Measurements from ENCODE around the gene MAFF.

MAFF gene

DNA sequence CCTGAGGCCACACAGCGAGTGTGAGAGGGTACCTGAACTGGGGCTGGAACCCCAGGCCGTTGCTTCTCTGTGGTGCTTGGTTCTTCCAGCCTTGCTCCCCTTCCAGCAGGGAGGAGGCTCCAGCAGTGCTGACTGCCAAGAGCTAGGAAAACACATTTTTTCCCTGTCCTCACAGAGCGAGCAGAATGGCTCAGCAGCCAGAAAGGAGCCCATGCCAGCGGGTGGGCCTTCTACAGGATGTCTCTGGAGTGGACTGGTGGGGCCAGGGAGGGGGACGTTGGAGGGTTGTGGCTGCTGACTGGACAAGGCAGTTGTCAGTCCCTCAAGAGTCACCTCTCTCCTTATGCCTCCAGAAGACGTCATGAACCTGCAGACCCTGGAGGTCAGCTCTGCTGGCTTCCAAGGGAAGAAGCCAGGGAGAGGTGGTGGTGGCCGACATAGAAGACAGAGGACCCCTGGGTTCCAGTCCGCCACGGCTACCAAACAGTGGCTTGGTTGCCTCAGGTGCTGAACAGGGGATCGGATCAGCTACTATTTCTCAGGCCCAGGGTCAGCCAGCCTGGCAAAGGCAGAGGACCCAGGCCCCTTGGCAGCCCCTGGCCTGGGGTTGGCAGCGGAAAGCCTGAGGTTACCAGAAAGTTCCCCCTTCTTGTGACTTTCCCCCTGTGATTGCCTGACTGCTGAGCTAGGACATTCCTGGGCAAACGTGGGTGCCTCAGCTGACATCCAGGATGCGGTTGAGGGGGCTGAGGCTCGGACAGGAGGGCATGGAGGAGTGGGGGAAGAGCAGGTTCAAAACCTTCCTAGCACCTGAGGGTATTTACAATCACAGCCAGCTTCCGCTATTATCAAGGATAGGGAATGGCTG is 3.7 kb downstream of the MAFF start:
- DNase-seq: no peak

DNA sequence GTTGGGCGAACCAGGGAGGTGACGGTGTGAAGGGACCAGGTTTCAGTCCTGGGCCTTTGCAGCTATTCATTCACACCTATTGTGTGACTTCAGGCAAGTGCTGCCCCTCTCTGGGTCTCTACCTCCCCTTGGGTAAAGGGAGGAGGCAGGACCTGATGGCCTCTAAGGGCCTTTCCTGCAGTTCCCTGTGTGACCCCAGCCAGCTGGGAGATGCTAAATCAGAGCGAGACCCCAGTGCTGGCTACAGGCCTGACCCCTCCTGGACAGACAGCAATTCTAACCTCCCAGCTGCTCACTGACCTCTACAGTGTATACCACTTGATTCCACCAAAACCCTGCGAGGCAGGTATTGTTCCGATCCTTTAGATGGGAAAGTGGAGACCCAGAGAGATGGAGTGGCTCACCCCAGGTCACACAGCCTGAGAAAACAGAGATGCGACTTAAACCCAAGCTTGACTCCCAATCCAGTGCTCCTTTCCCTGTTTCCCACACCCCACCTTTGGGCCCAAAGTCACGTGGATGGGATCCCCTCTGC is 6.2 kb downstream of the MAFF start:
- no peak for DNase-seq

DNA sequence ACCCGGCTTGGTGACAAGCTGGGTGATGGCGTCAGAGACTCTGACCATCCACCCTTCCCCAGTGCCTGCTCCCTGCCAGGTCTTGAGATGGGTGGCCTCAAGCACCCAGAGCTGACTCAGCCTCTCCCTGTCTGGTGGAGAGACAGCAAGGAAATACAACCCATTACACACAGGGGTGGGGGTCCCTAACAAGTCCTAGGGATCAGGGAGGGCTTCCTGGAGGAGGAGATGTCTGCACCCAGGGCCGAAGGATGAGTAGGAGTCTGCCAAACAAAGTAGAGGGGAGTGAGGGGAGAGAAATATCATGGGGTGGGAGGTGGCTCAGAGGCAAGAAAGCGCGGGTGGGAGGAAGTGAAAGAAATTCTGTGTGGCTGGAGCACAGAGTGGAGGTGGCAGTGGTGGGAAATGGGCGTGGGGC is 6.8 kb downstream of the MAFF start:
- no peak for DNase-seq

DNA sequence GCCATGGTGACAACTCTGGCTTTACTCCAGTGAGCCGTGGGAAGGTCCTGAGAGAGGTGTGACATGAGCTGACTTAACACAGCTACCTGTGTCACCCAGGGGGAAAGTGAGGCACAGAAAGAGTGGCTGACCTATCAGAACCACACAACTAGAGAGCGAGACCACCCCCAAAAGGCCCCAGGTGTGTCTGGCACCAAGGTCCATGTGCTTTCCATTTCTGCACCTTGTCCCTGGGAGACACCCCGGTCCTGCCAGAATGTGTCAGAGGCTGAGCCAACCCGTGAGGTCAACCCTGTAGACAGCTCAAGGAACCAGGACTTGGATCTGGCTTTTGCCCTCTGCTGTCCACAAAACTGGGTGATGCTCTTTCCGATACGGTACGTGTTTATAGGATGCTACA is 9.8 kb downstream of the MAFF start:
- no peak for DNase-seq

DNA sequence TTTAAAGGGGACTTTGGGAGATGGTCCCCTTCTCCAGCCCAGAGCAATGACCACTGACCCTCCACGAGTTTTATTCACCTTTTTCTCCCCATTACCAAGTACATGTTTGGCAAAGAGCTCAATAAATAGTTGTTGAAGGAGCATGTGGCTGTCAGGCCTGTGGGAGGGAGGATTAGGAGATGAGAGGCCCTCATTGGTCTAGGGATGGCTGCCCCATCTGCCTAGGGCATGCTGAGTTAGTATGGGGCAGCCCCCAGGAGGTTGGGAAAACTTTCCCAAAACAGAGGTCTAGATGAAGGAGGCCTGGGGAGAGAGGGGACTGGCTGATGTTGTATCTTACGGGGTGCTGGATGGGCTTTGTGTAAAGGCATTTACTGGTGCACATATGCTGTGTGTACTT is 10.6 kb downstream of the MAFF start:
- DNase-seq: no peak

DNA sequence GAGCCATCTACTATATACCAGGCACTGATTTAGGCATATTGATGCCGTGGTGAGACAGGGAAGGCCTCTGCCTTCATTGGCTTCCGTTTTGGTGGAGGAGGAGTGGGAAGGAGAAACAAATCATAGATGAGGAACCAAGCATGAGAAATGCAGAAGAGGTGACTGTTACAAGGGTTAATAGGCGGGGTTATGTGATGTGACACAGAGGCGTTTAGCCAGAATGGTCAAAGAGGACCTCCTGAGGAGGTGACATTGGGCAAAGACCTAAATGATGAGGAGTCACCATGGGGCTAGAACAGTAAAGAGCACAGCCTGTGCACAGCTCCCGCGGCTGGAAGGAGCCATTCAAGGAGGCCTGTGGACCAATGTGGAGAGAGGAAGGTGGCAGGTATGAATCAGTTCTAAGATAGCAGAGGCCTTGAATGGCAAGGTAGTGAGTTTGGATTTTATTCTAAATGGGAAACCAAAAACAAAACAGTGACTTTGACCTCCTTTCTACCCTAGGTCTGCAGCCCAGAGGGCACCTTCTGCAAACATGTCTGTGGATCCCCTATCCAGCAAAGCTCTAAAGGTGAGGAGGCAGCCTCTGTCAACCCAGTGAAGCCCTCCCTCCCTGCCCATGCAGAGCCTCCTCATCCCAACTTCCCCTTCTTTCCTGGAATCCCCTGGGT is 11.7 kb downstream of the MAFF start:
- no peak for DNase-seq

DNA sequence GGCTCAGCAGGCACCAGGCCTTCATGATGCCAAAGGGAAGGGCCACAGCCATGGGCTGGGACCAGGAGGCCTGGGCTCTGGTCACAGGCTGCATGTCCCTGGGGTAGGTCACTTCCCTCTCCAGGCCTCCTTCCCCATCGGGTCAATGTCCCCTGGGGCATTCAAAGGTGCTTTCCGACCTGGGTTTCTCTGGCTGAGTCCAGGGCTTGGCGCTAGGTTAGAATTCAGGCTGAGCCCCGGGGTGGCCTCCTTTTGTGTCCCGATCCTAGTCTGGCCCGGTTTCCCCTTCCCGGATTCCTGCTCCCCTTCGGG is 12.2 kb downstream of the MAFF start:
- no peak for DNase-seq

DNA sequence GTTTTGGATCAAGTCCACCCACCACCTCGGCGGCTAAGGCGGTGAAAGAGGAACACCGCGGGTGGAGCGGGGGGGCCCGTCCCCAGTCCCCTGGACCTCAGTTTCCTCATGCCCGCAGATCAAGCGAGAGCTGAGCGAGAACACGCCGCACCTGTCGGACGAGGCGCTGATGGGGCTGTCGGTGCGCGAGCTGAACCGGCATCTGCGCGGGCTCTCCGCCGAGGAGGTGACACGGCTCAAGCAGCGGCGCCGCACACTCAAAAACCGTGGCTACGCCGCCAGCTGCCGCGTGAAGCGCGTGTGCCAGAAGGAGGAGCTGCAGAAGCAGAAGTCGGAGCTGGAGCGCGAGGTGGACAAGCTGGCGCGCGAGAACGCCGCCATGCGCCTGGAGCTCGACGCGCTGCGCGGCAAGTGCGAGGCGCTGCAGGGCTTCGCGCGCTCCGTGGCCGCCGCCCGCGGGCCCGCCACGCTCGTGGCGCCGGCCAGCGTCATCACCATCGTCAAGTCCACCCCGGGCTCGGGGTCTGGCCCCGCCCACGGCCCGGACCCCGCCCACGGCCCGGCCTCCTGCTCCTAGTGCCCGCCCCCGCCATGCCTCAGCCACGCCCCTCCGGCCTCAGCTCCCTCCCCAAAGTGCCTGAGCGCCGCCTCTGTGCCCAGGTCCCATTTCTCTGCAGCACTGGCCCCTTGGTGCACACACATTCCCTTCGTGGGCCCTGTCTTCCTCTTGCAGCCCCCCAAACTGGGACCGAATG is 12.7 kb downstream of the MAFF start:
- peak; percentile 68 for DNase-seq

DNA sequence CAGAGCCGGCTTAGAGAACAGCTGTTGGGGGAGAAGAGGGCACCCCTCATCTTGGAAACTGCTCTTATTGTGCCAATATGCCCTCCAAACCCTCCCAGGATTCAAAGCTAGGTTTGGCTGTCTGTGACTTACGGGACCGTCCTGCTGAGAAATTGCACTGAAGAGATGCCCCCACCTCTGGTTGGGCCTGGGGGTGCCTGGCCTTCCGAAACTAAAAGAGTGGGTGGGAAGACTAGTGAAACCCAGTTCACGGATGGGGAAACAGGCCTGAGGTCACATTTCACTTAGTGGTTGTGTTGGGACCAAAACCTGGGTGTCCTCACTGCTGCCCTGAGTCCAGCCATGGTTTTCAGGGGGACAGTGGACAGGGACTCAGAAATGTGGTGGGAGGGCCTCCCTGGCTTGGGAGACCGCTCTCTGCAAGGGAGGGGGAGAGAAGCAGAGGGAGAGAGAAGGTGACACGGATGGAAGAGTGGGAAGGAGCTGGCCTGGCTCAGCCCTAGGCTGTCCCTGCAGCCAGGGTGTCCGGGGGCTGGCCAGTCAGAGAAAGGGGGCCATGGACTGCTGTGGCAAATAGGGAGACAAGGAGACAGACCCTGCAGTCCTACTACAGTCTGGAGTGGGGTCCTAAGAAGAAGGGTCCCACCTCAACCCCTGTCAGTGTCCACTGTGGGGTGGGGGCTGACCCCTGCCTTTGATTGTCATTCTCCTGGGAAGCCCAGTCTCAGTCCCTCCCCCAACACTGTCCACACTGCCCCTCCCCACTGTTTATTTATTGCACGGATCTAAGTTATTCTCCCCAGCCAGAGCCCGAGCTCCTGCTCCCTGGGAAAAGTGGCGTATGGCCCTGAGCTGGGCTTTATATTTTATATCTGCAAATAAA is 13.6 kb downstream of the MAFF start:
- DNase-seq: no peak

DNA sequence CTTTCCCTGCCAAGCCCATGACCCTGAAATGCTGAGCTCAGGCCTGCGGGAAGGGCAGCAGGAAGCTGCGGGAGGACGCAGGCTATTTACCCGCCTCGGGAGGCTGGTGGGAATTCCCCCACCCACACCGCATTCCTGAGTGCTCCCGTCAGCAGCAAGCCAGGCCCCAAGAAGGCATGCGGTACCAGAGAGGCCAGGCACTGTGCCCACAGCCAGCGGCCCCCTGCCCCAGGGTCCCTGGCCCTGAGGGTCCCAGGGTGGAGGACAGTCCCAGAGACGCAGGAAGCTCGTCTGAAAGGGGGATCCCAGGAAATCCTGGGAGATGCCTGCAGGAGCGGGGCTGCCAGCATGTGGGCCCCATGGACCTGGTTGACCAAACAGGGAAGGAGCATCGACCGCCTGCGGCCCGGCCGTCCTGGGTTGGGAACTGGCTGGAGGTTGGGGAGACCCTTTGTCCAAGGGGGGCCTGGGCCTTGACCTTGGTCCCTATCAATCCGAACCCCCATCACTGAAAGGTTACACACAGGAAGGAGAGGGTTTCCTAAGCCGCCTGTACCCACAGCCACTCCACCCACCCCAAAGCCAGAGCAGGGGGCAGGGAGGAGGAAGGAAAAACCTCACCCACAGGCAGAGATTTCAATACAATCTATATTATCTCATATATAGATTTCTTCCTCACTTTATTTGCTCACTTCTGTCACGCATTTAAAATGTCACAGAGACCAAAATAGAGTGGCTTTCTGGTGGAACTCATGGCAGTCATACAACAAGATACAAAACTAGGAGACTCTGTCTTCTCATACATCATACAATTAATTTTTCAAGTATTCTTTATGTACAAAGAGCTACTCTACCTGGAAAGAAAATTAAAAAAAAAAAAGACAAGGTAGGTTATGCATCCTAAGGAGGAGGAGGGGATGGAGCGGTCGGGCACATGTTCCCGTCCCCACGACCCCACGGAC is 17.1 kb downstream of the MAFF start:
- peak; percentile 61 for DNase-seq

DNA sequence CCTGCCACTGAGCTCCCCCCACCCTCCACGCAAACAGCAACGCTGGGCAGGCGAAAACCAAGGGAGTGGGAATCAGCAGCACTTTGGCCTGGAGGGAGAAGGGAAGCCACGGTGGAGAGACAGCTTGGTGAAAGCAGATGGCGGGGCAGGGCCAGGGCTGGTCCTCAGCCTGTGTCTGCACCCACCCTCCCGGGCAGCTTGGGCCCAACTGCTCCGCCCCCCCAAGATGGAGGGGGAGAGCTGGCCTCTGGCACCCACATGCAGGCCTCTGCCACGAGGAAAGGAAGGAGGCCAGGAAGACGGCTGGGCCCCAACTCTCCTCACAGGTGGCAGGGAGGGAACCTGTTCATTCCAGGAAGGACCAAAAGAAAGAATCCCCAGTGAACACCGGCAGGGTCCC is 17.8 kb downstream of the MAFF start:
- DNase-seq: no peak

DNA sequence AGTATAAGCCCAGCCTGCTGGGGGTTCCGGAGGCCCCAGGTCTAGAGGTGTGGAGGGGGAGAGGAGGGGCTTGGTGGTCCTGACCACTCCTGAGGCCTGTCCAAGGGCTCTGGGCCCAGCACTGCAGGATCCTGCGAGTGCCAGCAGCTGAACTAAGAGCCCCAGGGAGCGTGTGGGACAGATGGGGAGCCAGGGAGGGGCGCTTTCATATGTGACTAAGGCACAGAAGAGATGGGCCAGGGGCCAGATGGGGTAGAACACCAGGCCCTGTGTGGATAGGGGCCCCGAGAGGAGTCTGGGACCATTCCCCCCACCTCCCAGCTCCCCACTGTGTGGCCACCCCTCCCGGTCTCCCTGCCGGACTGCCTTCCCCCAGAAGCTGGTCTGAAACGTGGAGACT is 18.4 kb downstream of the MAFF start:
- no peak for DNase-seq

DNA sequence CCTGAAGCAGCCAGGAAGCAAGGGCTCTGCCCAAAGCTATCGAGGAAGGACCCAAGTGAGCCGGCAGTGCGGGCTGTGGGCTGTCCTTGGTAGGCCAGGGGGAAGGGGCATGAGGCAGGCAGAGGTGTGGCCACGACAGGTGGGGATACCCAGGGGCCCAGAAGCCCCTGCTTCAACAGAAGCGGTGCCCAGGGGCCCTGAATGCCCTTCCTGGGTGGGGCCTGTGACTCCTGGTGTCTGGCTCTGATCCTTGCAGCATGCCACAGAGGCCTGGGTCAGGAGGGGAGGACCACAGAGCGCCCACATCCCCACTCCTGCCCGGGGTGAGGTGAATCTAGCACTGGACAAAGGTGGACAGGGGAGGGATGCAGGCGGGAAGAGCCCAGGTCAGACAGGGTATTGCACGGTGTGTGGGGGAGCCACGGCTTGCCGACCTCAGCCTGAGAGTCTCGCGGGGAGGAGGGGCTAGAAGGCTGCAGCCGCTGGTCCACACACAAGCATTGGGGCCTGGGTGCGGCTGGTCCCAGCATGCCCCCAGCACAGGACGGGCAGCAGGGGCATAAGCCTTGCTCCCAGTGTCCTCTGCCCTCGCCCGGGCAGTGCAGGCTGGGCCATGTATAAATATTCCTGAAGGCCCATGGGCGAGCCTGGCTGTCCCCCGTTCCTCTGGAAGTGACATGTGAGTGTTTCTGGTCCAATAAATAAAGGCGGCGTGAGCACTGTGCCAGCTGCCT is 19.0 kb downstream of the MAFF start:
- DNase-seq: no peak

DNA sequence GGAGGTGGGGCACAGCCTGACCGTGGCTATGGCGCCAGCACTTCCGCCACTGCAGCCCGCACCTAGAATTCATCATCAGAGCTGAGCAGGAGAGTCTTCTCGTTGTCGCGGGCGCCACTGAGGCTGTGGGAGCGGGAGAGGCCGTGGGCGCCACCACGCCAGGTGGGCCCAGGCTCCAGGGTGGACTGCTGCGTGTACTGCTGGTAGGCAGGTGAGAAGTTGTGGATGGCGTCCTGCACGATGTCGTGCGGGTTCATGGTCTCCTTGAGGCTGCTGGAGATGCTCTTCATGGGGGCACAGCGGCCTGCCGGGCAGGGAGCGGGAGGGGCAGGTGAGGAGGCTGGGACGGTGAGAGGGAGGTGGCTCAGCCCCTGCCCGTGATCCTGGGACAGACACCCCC is 19.6 kb downstream of the MAFF start:
- DNase-seq: no peak

DNA sequence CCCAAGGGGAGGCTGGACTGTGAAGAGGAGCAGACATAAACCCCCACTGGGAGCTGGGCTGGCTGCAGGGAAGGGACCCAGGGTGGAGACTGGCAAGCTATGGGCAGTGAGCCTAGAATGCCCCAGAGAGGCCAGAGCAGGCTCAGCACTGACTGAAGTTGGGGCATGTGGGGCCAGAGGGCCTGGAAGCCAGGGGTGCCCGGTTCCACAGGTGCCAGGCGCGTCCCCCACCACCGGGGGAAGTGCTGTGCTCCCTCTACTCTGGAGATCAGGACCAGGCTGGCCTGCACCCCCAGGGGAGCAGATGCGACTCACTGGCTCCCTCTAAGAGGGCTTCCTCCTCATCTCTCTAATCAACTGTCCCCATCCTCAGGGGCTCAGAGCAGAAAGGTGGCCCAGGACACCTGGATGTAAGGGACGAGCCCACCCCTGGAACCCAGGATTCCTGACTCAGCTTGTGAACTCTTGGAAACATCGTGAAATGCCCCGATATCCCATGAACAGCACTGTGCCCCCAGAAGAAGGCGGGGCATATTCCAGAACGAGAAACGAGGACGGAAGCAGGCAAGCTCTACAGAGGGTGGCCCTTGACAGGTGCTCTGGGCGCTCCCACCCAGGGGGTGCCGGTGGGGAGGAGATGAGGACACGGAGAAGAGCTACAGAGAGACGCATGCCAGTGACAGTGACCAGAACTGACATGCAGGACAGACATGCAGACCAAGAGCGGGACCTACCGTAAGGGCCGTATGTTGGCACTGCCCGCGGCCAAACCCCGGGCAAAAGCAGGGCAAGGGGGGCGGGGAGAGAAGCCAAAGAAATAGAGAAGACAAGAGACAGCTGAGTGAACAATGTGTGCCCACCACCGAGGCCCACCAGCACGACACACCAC is 20.4 kb downstream of the MAFF start:
- no peak for DNase-seq

DNA sequence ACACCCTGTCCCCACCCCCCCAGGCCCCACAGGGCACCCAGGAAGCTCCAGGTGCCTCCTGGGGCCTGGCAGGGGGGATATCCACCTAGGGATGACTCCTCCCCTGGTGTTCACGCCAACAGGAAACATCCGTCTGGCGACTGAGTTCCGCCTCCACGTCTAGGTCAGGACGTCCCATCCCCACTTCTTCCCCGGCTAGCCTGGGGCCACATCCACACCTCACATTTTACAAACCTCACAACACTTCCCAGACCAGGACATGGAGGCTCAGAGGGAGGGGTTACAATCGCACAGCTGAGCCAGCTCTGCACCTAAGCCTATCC is 21.0 kb downstream of the MAFF start:
- DNase-seq: no peak

DNA sequence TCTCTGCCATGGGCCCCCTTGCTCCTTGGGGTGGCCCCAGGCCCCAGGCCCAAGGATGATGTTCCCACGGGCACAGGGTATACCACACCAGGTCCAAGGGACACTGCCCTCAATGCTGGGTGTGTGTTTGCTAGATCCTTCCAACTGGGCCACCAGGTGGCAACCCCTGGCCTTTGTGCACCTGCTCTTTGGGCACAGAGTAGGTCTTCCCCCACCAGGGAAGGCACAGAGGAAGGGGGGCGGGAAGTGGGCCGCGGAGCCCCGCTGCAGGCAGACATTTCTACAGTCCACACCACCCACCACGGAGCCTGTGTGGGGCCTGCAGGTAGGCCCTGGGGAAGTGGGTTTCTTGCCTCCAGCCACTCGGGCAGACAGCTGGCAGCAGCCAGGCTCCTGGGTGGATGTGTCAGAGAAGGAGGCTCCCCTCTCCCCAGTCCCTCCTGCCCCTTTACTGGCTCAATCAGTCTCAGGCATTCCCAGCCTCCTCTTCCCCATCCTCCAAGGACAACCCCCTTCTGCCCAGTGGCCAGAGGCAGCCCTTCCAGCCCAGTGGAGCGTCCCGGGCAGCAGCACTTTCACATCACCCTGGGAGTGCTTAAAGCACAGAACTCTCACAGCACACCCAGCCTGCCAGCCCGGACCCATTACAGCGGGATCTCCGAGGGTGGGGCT is 21.6 kb downstream of the MAFF start:
- DNase-seq: no peak

DNA sequence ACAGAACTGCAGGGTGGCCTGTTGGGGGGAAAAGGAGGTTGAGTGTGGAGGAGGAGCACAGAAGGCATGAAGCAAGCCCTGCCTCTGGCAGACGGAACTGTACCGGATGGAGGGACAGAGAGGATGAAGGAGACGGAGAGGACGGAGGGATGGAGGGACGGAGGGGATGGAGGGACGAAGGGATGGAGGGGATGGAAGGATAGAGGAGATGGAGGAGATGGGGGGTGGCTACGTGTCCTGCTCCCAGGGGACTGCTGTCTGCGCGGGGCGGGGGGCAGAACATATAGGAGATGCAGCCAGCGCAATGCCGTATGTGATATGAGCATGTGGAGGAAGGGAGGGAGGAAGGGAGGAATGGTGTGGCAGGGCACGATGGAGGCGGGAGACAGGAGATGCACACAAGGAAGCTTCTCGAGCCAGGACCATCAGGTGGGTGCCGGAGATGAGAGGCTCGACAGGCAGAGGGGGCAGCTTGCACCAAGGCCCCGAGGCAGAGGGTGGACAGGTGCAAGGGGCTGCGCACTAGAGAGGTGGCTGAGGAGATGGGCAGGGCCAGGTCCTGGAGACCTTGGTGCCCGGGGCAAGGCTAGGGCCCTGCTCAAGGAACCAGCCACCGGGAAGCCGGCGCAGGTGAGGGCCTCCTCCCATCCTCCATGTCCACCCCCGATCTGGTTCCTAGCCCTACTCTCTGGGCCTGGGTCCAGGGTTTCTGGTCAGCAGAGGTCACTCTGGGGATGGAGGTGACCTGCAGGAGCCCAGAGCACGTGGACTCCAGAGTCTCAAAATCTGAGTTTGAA is 25.3 kb downstream of the MAFF start:
- no peak for DNase-seq

Data from activated CD4-positive, CD25-positive, alpha-beta regulatory T cell treated with anti-CD3 and anti-CD28 coated beads, Interleukin-2, amount 50 U/mL, for 72 hours (primary cell).